HepG2 (cell line): ENCODE data around the gene NENF. TPM values are rescaled to one million over a fixed set of nuclear protein-coding genes. Genes with fewer than 3 reads are reported as not detected.

Source experiments
- FIP1L1 ChIP-seq: fragments of 200-400 bp; formaldehyde crosslinking; IDR thresholded peaks from 2 replicates; pipeline ENCODE4 v1.6.1; 2018; ENCODE audit warnings: low read depth, mild to moderate bottlenecking, low read length, moderate library complexity, borderline replicate concordance; ENCODE audit not compliant: insufficient read depth
- NFIC ChIP-seq: IDR thresholded peaks from 2 replicates; pipeline ENCODE4 v1.6.1; 2012; ENCODE audit warnings: mild to moderate bottlenecking, low read length, inconsistent platforms
- ONECUT2 ChIP-seq: sonication (generic); formaldehyde crosslinking; IDR thresholded peaks from 2 replicates; pipeline ENCODE4 v1.4.0; 2020; ENCODE audit warnings: missing genetic modification reagents
- PPARG ChIP-seq: conservative IDR thresholded peaks from 2 replicates; pipeline ENCODE4 v1.6.1; 2016; ENCODE audit warnings: missing biosample characterization, missing genetic modification reagents
- RARA ChIP-seq: IDR thresholded peaks from 2 replicates; pipeline ENCODE4 v1.6.1; 2016; ENCODE audit warnings: missing genetic modification reagents, missing compliant biosample characterization
- RFX1 ChIP-seq: fragments of 450-650 bp; IDR thresholded peaks from 2 replicates; pipeline ENCODE4 v1.6.1; 2017
- TAF1 ChIP-seq: sonication (generic); formaldehyde crosslinking; IDR thresholded peaks from 2 replicates; pipeline ENCODE4 v1.4.0; 2020; ENCODE audit warnings: missing genetic modification reagents
- ZBTB3 ChIP-seq: sonication (generic); formaldehyde crosslinking; IDR thresholded peaks from 2 replicates; pipeline ENCODE4 v1.4.0; 2020; ENCODE audit warnings: low read depth, mild to moderate bottlenecking, moderate library complexity, missing genetic modification reagents, borderline replicate concordance
- ZNF816 ChIP-seq: sonication (generic); formaldehyde crosslinking; IDR thresholded peaks from 2 replicates; pipeline ENCODE4 v1.8.0; 2022; ENCODE audit warnings: missing genetic modification reagents, mild to moderate bottlenecking, borderline replicate concordance
- ZNF879 ChIP-seq: sonication (generic); formaldehyde crosslinking; IDR thresholded peaks from 2 replicates; pipeline ENCODE4 v1.8.1; 2023; ENCODE audit warnings: missing genetic modification reagents
- polyA plus RNA-seq, 8 experiments: library from polyadenylated mRNA; depleted of rRNA in 3 of 8; stranded (reverse) in 7 of 8; unstranded in 1 of 8; fragments of >200 nt; fragmentation: Illumina TruSeq in 4 of 8; extraction: Trizol in 4 of 8; gene quantifications; 2 replicates each; pipeline versions ENCODE4 v1.2.1 to v1.2.3, GENCODE V29; 2011 to 2016; ENCODE audit warnings: low read depth in 4 of 8, missing spikeins in 1 of 8, mixed read lengths in 1 of 8; ENCODE audit not compliant: insufficient read depth in 1 of 8
- total RNA-seq, 5 experiments: library from RNA; depleted of rRNA; stranded (reverse); fragments of >200 nt; fragmentation: Illumina TruSeq; extraction: Trizol; gene quantifications; 2 replicates each; pipeline ENCODE4 v1.2.3, GENCODE V29; 2016; ENCODE audit warnings: low read depth in 1 of 5
- TF ChIP-seq, protein P1 (sequence below): sonication (generic); formaldehyde crosslinking; IDR thresholded peaks from 2 replicates; pipeline ENCODE4 v1.4.0; 2020; ENCODE audit warnings: missing genetic modification reagents, mild to moderate bottlenecking, borderline replicate concordance
- TF ChIP-seq, protein P2 (sequence below), 2 experiments: sonication (generic) in 1 of 2; formaldehyde crosslinking in 1 of 2; IDR thresholded peaks; 2 replicates each; pipeline versions ENCODE4 v1.4.0 to v1.6.1; 2018 to 2020; ENCODE audit warnings: missing genetic modification reagents in 2 of 2, borderline replicate concordance in 1 of 2, low read depth in 1 of 2, mild to moderate bottlenecking in 1 of 2, missing biosample characterization in 1 of 2
- TF ChIP-seq, protein P3 (sequence below): sonication (generic); formaldehyde crosslinking; conservative IDR thresholded peaks from 2 replicates; pipeline ENCODE4 v1.4.0; 2020; ENCODE audit warnings: missing genetic modification reagents
- TF ChIP-seq, protein P4 (sequence below): sonication (generic); formaldehyde crosslinking; IDR thresholded peaks from 2 replicates; pipeline ENCODE4 v1.8.0; 2022; ENCODE audit warnings: missing genetic modification reagents, mild to moderate bottlenecking, inconsistent platforms, borderline replicate concordance

The NENF gene
- total and polyA plus RNA-seq, 2 of the 13 experiments (the other 11 are each of a cell fraction or from before 2014, with no cell fraction given): 31.7 to 40.4 TPM

DNA sequence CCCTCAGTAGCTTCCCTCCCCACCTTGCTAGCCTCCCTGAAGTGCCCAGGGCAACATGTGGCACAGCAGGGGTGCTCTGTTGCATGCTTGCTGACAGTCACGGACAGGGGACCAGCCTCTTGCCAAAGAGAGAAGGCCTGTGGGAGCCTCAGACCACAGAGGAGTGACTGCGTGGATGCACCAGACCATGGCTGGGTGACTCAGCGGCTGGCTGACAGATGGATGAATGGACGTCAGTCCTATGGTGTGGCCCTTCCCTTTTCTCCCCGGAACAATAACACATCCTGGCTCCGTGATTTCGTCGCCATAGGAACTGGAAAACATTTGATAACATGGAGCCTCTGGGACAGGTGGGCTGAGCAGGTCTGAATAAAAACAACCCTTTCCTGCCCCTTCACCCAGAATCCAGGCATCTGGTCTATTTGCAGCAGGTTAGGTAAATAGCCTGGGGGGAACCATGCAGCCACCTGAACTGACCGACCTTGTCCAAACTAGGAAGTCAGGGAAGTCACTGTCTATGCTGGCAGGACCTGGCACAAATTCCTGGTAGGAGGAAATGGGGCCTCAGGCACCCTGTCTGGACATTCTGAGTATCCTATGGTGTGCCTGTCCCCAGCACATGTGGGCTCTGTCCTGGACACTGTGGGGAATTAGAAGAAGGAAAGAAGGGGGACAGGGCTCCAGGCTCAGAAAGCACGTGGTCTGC is 53.3 kb downstream of the NENF start (continued):
- TF ChIP-seq NFIC (no peak), RFX1 (peak; percentile 80), ZNF879 (CRISPR knock-in tag) (no peak), ZNF816 (CRISPR knock-in tag) (no peak), ZBTB3 (no peak), FIP1L1 (no peak), TAF1 (CRISPR knock-in tag) (no peak), PPARG (0 out of 2 replicates have a peak, but pooled peaks have one; percentile 23), RARA (CRISPR knock-in tag) (no peak), ONECUT2 (CRISPR knock-in tag) (no peak)
- TF ChIP-seq, protein P1, sequence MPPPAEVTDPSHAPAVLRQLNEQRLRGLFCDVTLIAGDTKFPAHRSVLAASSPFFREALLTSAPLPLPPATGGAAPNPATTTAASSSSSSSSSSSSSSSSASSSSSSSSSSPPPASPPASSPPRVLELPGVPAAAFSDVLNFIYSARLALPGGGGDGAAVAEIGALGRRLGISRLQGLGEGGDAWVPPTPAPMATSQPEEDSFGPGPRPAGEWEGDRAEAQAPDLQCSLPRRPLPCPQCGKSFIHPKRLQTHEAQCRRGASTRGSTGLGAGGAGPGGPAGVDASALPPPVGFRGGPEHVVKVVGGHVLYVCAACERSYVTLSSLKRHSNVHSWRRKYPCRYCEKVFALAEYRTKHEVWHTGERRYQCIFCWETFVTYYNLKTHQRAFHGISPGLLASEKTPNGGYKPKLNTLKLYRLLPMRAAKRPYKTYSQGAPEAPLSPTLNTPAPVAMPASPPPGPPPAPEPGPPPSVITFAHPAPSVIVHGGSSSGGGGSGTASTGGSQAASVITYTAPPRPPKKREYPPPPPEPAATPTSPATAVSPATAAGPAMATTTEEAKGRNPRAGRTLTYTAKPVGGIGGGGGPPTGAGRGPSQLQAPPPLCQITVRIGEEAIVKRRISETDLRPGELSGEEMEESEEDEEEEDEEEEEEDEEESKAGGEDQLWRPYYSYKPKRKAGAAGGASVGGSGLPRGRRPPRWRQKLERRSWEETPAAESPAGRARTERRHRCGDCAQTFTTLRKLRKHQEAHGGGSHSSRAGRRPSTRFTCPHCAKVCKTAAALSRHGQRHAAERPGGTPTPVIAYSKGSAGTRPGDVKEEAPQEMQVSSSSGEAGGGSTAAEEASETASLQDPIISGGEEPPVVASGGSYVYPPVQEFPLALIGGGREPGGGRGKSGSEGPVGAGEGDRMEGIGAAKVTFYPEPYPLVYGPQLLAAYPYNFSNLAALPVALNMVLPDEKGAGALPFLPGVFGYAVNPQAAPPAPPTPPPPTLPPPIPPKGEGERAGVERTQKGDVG (CRISPR knock-in tag): no peak
- TF ChIP-seq, protein P2, sequence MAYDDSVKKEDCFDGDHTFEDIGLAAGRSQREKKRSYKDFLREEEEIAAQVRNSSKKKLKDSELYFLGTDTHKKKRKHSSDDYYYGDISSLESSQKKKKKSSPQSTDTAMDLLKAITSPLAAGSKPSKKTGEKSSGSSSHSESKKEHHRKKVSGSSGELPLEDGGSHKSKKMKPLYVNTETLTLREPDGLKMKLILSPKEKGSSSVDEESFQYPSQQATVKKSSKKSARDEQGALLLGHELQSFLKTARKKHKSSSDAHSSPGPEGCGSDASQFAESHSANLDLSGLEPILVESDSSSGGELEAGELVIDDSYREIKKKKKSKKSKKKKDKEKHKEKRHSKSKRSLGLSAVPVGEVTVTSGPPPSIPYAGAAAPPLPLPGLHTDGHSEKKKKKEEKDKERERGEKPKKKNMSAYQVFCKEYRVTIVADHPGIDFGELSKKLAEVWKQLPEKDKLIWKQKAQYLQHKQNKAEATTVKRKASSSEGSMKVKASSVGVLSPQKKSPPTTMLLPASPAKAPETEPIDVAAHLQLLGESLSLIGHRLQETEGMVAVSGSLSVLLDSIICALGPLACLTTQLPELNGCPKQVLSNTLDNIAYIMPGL (CRISPR knock-in tag; IDR thresholded peaks at IDR 0.05; ENCODE audit: borderline replicate concordance in 1 of 2, low read depth in 1 of 2): no peak
- TF ChIP-seq, protein P3, sequence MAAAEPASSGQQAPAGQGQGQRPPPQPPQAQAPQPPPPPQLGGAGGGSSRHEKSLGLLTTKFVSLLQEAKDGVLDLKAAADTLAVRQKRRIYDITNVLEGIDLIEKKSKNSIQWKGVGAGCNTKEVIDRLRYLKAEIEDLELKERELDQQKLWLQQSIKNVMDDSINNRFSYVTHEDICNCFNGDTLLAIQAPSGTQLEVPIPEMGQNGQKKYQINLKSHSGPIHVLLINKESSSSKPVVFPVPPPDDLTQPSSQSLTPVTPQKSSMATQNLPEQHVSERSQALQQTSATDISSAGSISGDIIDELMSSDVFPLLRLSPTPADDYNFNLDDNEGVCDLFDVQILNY (CRISPR knock-in tag): no peak
- TF ChIP-seq, protein P4, sequence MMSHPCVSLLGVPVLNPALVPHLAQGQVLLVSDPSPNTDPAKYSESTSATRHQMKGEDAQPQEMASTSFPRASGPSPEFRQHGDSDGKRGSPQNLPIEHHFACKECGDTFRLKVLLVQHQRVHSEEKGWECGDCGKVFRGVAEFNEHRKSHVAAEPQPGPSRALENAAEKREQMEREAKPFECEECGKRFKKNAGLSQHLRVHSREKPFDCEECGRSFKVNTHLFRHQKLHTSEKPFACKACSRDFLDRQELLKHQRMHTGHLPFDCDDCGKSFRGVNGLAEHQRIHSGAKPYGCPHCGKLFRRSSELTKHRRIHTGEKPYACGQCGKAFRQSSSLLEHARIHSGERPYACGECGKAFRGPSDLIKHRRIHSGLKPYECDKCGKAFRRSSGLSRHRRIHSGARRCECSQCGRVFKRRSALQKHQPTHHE (CRISPR knock-in tag): no peak
